HepG2 (cell line): ENCODE measurements around the gene CASTOR1.

Experiments
- POLR2A ChIP-seq, 2 experiments: IDR thresholded peaks; 2 replicates each; pipeline ENCODE4 v1.6.1; 2011; ENCODE audit warnings: low read depth in 2 of 2, low read length in 2 of 2, mild to moderate bottlenecking in 1 of 2, moderate library complexity in 1 of 2; ENCODE audit not compliant: insufficient read depth in 1 of 2
- ZFX ChIP-seq: sonication (generic); formaldehyde crosslinking; IDR thresholded peaks from 2 replicates; pipeline ENCODE4 v1.4.0; 2020; ENCODE audit warnings: mild to moderate bottlenecking, low read depth, missing genetic modification reagents, moderate library complexity
- ZNF234 ChIP-seq: sonication (generic); formaldehyde crosslinking; conservative IDR thresholded peaks from 2 replicates; pipeline ENCODE4 v1.5.1; 2020; ENCODE audit warnings: mild to moderate bottlenecking, missing genetic modification reagents
- TF ChIP-seq, protein P1 (sequence below): sonication (generic); formaldehyde crosslinking; IDR thresholded peaks from 2 replicates; pipeline ENCODE4 v1.4.0; 2020; ENCODE audit warnings: mild to moderate bottlenecking, missing genetic modification reagents, borderline replicate concordance

DNA sequence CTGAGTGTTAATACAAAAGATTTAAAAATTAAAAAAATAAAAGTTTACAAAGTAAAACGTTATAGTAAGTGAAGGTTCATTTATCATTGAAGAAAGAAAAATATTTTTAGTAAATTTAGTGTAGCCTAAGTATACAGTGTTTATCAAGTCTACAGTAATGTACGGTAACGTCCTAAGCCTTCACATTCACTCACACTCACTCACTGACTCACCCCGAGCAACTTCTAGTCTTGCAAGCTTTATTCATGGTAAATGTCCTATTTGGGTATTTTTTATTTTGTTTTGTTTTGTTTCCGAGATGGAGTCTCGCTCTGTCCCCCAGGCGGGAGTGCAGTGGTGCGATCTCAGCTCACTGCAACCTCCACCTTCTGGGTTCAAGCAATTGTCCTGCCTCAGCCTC, 8.8 kb downstream of the CASTOR1 start:
- TF ChIP-seq ZNF234 (CRISPR knock-in tag) (no peak), ZFX (CRISPR knock-in tag) (no peak), POLR2A (IDR thresholded peaks at IDR 0.05; ENCODE audit: insufficient read depth in 1 of 2, low read depth in 2 of 2, low read length in 2 of 2) (no peak)
- TF ChIP-seq, protein P1, sequence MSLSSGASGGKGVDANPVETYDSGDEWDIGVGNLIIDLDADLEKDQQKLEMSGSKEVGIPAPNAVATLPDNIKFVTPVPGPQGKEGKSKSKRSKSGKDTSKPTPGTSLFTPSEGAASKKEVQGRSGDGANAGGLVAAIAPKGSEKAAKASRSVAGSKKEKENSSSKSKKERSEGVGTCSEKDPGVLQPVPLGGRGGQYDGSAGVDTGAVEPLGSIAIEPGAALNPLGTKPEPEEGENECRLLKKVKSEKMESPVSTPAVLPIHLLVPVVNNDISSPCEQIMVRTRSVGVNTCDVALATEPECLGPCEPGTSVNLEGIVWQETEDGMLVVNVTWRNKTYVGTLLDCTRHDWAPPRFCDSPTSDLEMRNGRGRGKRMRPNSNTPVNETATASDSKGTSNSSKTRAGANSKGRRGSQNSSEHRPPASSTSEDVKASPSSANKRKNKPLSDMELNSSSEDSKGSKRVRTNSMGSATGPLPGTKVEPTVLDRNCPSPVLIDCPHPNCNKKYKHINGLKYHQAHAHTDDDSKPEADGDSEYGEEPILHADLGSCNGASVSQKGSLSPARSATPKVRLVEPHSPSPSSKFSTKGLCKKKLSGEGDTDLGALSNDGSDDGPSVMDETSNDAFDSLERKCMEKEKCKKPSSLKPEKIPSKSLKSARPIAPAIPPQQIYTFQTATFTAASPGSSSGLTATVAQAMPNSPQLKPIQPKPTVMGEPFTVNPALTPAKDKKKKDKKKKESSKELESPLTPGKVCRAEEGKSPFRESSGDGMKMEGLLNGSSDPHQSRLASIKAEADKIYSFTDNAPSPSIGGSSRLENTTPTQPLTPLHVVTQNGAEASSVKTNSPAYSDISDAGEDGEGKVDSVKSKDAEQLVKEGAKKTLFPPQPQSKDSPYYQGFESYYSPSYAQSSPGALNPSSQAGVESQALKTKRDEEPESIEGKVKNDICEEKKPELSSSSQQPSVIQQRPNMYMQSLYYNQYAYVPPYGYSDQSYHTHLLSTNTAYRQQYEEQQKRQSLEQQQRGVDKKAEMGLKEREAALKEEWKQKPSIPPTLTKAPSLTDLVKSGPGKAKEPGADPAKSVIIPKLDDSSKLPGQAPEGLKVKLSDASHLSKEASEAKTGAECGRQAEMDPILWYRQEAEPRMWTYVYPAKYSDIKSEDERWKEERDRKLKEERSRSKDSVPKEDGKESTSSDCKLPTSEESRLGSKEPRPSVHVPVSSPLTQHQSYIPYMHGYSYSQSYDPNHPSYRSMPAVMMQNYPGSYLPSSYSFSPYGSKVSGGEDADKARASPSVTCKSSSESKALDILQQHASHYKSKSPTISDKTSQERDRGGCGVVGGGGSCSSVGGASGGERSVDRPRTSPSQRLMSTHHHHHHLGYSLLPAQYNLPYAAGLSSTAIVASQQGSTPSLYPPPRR, result no peak
